HepG2 (cell line): ENCODE measurements around the gene CXADR. TPM values are rescaled to one million over a fixed set of nuclear protein-coding genes. Genes with fewer than 3 reads are reported as not detected.

Source experiments
- GPN1 ChIP-seq: sonication (generic); formaldehyde crosslinking; IDR thresholded peaks from 2 replicates; pipeline ENCODE4 v1.5.1; 2020; ENCODE audit warnings: missing genetic modification reagents, borderline replicate concordance
- HNRNPUL1 ChIP-seq: fragments of 200-400 bp; formaldehyde crosslinking; IDR thresholded peaks from 2 replicates; pipeline ENCODE4 v1.6.1; 2017; ENCODE audit warnings: low read depth, mild to moderate bottlenecking, low read length, moderate library complexity
- PAF1 ChIP-seq: IDR thresholded peaks from 2 replicates; pipeline ENCODE4 v1.6.1; 2016; ENCODE audit warnings: missing genetic modification reagents, missing compliant biosample characterization
- POLR2G ChIP-seq: fragments of 200-400 bp; formaldehyde crosslinking; IDR thresholded peaks from 2 replicates; pipeline ENCODE4 v1.6.1; 2018; ENCODE audit warnings: mild to moderate bottlenecking, low read depth, low read length, moderate library complexity
- PPARG ChIP-seq: conservative IDR thresholded peaks from 2 replicates; pipeline ENCODE4 v1.6.1; 2016; ENCODE audit warnings: missing biosample characterization, missing genetic modification reagents
- REL ChIP-seq: sonication (generic); formaldehyde crosslinking; conservative IDR thresholded peaks from 2 replicates; pipeline ENCODE4 v1.8.0; 2022; ENCODE audit warnings: mild to moderate bottlenecking, missing genetic modification reagents, moderate library complexity
- SP5 ChIP-seq: IDR thresholded peaks from 2 replicates; pipeline ENCODE4 v1.6.1; 2016; ENCODE audit warnings: low read depth, borderline replicate concordance
- ZNF253 ChIP-seq: sonication (generic); formaldehyde crosslinking; IDR thresholded peaks from 2 replicates; pipeline ENCODE4 v1.8.0; 2022; ENCODE audit warnings: mild to moderate bottlenecking, missing genetic modification reagents, borderline replicate concordance
- ZNF333 ChIP-seq: sonication (generic); formaldehyde crosslinking; IDR thresholded peaks from 2 replicates; pipeline ENCODE4 v1.4.0; 2020; ENCODE audit warnings: mild to moderate bottlenecking, missing genetic modification reagents, borderline replicate concordance
- ZNF614 ChIP-seq: IDR thresholded peaks from 2 replicates; pipeline ENCODE4 v1.6.1; 2018; ENCODE audit warnings: missing biosample characterization, missing genetic modification reagents, inconsistent platforms, borderline replicate concordance
- polyA plus RNA-seq, 8 experiments: library from polyadenylated mRNA; depleted of rRNA in 3 of 8; stranded (reverse) in 7 of 8; unstranded in 1 of 8; fragments of >200 nt; fragmentation: Illumina TruSeq in 4 of 8; extraction: Trizol in 4 of 8; gene quantifications; 2 replicates each; pipeline versions ENCODE4 v1.2.1 to v1.2.3, GENCODE V29; 2011 to 2016; ENCODE audit warnings: low read depth in 4 of 8, missing spikeins in 1 of 8, mixed read lengths in 1 of 8; ENCODE audit not compliant: insufficient read depth in 1 of 8
- total RNA-seq, 5 experiments: library from RNA; depleted of rRNA; stranded (reverse); fragments of >200 nt; fragmentation: Illumina TruSeq; extraction: Trizol; gene quantifications; 2 replicates each; pipeline ENCODE4 v1.2.3, GENCODE V29; 2016; ENCODE audit warnings: low read depth in 1 of 5
- TF ChIP-seq, protein P1 (sequence below): IDR thresholded peaks from 2 replicates; pipeline ENCODE4 v1.6.1; 2012; ENCODE audit warnings: low read depth, low read length, improper control_type of control experiment
- TF ChIP-seq, protein P2 (sequence below): sonication (generic); formaldehyde crosslinking; IDR thresholded peaks from 2 replicates; pipeline ENCODE4 v1.8.0; 2022; ENCODE audit warnings: mild to moderate bottlenecking, missing genetic modification reagents; ENCODE audit not compliant: insufficient replicate concordance
- TF ChIP-seq, protein P3 (sequence below): sonication (generic); formaldehyde crosslinking; IDR thresholded peaks from 2 replicates; pipeline ENCODE4 v1.5.0; 2020; ENCODE audit warnings: missing genetic modification reagents
- TF ChIP-seq, protein P4 (sequence below): sonication (generic); formaldehyde crosslinking; conservative IDR thresholded peaks from 2 replicates; pipeline ENCODE4 v1.8.0; 2022; ENCODE audit warnings: low read depth, missing genetic modification reagents
- TF ChIP-seq, protein P5 (sequence below): sonication (generic); formaldehyde crosslinking; conservative IDR thresholded peaks from 2 replicates; pipeline ENCODE4 v1.8.0; 2022; ENCODE audit warnings: missing genetic modification reagents
- TF ChIP-seq, protein P6 (sequence below): sonication (generic); formaldehyde crosslinking; IDR thresholded peaks from 2 replicates; pipeline ENCODE4 v1.4.0; 2020; ENCODE audit warnings: missing genetic modification reagents

The CXADR gene
- total and polyA plus RNA-seq, 2 of the 13 experiments (the other 11 are each of a cell fraction or from before 2014, with no cell fraction given) = 86.8 to 110 TPM

DNA sequence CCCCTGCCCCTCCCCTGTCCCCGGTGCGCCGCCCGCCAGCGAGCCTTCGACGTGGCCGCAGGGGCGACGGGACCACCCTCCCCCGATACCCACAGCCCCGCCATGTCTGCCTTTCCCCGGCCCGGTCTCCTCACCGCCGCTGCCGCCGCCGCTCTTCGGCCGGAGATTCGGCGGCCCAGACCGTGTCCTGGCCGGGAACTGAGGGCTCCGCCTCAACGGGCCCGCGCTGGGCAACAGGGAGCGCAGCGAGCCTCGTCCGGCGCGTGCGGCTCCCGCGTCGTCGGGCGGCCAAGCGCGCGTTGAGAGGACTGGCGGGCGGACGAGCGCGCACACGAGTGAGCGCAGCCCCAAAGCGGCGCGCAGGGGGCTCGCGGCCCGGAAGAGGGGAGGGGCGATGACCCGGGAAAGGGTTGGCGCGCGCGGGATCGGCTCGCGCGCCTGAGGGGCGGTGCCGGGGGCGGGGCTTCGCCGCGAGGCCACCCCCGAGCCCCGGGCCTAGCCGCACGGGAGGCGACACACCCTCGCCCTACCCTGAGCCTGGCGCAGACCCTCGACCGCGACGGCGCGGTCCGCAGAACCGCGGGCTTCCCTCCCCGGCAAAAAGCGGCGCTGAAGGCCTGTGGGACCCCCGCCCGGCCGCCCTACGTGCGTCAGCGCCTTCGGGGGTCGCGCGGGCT is 99.9 kb downstream of the CXADR start, which contains the start of gene BTG3 (continued):
- TF ChIP-seq, protein P1, sequence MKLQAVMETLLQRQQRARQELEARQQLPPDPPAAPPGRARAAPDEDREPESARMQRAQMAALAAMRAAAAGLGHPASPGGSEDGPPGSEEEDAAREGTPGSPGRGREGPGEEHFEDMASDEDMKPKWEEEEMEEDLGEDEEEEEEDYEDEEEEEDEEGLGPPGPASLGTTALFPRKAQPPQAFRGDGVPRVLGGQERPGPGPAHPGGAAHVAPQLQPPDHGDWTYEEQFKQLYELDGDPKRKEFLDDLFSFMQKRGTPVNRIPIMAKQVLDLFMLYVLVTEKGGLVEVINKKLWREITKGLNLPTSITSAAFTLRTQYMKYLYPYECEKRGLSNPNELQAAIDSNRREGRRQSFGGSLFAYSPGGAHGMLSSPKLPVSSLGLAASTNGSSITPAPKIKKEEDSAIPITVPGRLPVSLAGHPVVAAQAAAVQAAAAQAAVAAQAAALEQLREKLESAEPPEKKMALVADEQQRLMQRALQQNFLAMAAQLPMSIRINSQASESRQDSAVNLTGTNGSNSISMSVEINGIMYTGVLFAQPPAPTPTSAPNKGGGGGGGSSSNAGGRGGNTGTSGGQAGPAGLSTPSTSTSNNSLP = no peak
- TF ChIP-seq REL = peak; percentile 87; the same call in 1 of the 2 replicates
- no peak for TF ChIP-seq ZNF333
- TF ChIP-seq, protein P2, sequence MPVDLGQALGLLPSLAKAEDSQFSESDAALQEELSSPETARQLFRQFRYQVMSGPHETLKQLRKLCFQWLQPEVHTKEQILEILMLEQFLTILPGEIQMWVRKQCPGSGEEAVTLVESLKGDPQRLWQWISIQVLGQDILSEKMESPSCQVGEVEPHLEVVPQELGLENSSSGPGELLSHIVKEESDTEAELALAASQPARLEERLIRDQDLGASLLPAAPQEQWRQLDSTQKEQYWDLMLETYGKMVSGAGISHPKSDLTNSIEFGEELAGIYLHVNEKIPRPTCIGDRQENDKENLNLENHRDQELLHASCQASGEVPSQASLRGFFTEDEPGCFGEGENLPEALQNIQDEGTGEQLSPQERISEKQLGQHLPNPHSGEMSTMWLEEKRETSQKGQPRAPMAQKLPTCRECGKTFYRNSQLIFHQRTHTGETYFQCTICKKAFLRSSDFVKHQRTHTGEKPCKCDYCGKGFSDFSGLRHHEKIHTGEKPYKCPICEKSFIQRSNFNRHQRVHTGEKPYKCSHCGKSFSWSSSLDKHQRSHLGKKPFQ (CRISPR knock-in tag) = no peak
- TF ChIP-seq POLR2G = peak; percentile 78
- 0 out of 2 replicates have a peak, but pooled peaks have one; percentile 44 for TF ChIP-seq ZNF614 (CRISPR knock-in tag)
- TF ChIP-seq ZNF253 (CRISPR knock-in tag) = no peak
- TF ChIP-seq, protein P3, sequence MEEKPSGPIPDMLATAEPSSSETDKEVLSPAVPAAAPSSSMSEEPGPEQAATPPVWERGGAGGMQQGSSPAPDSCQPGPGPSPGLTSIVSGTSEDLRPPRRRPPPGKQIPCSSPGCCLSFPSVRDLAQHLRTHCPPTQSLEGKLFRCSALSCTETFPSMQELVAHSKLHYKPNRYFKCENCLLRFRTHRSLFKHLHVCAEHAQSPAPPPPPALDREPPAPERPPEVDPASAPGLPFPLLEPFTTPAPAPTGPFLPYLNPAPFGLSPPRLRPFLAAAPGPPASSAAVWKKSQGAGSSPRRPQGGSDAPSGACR (CRISPR knock-in tag) = no peak
- TF ChIP-seq HNRNPUL1 = no peak
- TF ChIP-seq, protein P4, sequence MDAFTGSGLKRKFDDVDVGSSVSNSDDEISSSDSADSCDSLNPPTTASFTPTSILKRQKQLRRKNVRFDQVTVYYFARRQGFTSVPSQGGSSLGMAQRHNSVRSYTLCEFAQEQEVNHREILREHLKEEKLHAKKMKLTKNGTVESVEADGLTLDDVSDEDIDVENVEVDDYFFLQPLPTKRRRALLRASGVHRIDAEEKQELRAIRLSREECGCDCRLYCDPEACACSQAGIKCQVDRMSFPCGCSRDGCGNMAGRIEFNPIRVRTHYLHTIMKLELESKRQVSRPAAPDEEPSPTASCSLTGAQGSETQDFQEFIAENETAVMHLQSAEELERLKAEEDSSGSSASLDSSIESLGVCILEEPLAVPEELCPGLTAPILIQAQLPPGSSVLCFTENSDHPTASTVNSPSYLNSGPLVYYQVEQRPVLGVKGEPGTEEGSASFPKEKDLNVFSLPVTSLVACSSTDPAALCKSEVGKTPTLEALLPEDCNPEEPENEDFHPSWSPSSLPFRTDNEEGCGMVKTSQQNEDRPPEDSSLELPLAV (CRISPR knock-in tag) = no peak
- TF ChIP-seq SP5 (CRISPR knock-in tag) = no peak
- no peak for TF ChIP-seq PAF1
- no peak for TF ChIP-seq GPN1 (CRISPR knock-in tag)
- TF ChIP-seq, protein P5, sequence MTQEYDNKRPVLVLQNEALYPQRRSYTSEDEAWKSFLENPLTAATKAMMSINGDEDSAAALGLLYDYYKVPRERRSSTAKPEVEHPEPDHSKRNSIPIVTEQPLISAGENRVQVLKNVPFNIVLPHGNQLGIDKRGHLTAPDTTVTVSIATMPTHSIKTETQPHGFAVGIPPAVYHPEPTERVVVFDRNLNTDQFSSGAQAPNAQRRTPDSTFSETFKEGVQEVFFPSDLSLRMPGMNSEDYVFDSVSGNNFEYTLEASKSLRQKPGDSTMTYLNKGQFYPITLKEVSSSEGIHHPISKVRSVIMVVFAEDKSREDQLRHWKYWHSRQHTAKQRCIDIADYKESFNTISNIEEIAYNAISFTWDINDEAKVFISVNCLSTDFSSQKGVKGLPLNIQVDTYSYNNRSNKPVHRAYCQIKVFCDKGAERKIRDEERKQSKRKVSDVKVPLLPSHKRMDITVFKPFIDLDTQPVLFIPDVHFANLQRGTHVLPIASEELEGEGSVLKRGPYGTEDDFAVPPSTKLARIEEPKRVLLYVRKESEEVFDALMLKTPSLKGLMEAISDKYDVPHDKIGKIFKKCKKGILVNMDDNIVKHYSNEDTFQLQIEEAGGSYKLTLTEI (CRISPR knock-in tag) = no peak
- TF ChIP-seq, protein P6, sequence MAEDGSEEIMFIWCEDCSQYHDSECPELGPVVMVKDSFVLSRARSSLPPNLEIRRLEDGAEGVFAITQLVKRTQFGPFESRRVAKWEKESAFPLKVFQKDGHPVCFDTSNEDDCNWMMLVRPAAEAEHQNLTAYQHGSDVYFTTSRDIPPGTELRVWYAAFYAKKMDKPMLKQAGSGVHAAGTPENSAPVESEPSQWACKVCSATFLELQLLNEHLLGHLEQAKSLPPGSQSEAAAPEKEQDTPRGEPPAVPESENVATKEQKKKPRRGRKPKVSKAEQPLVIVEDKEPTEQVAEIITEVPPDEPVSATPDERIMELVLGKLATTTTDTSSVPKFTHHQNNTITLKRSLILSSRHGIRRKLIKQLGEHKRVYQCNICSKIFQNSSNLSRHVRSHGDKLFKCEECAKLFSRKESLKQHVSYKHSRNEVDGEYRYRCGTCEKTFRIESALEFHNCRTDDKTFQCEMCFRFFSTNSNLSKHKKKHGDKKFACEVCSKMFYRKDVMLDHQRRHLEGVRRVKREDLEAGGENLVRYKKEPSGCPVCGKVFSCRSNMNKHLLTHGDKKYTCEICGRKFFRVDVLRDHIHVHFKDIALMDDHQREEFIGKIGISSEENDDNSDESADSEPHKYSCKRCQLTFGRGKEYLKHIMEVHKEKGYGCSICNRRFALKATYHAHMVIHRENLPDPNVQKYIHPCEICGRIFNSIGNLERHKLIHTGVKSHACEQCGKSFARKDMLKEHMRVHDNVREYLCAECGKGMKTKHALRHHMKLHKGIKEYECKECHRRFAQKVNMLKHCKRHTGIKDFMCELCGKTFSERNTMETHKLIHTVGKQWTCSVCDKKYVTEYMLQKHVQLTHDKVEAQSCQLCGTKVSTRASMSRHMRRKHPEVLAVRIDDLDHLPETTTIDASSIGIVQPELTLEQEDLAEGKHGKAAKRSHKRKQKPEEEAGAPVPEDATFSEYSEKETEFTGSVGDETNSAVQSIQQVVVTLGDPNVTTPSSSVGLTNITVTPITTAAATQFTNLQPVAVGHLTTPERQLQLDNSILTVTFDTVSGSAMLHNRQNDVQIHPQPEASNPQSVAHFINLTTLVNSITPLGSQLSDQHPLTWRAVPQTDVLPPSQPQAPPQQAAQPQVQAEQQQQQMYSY (CRISPR knock-in tag) = peak; percentile 34; the same call in 1 of the 2 replicates
- TF ChIP-seq PPARG (CRISPR knock-in tag) = no peak
